ENCODE measurements around the gene ZCCHC3.

DNA sequence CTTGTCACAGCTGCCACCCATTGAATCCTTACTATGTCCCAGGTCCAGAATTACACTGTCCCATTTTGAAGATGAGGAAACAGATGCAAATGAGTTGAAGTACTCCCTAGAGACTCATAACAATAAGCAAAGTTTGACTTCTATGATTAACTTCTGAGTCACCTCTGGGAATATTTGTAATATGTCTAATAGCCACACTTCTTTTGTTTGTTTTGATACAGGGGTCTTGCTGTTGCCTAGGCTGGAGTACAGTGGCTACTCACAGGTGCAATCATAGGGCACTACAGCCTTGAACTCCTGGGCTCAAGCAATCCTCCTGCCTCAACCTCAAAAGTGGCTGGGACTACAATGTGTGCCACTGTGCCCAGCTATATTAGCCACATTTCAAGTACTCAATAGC, 16.6 kb downstream of the ZCCHC3 start:
- TF ChIP-seq POLR2A (IDR thresholded peaks at IDR 0.05; ENCODE audit: low read length) (no peak), GATA1 (IDR thresholded peaks at IDR 0.05; ENCODE audit: low read depth, low read length) (no peak)

Data from erythroblast (primary cell).